C4-2B (cell line): ENCODE results near the gene VAMP7.
"Not testable (repeated sequence)": the region's sequence is repeated elsewhere in the genome, so short reads cannot be mapped to it uniquely, and the experiment has no call there.

Source experiments
- H3K27ac ChIP-seq: fragments of 450-650 bp; 2 replicates; pipeline ENCODE4 v1.5.1; 2017
- CTCF ChIP-seq: fragments of 450-650 bp; conservative IDR thresholded peaks from 2 replicates; pipeline ENCODE4 v1.5.1; 2017; ENCODE audit warnings: mild to moderate bottlenecking
- ZFX ChIP-seq: fragments of 450-650 bp; IDR thresholded peaks from 2 replicates; pipeline ENCODE4 v1.6.1; 2017

VAMP7 gene

DNA sequence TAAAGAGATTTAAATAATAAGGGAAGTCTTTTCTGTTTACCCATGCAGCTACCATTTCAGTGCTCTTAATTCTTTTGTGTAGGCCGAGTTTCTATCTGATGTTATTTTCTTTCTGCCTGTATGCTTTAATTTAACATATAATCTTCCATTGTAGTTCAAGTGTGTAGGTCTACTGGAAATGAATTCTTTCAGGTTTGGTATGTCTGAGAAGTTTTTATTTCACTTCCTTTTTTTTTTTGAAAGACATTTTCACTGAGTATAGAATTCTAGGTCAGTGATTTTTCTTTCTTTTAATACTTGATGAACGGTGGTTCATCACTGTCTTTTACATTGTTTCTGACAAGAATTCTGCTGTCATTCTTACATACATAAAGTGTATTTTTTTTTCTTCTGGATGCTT is 42.1 kb downstream of the VAMP7 start:
- TF ChIP-seq ZFX (no peak), CTCF (no peak)
- H3K27ac ChIP-seq = no peak overlapping the region

DNA sequence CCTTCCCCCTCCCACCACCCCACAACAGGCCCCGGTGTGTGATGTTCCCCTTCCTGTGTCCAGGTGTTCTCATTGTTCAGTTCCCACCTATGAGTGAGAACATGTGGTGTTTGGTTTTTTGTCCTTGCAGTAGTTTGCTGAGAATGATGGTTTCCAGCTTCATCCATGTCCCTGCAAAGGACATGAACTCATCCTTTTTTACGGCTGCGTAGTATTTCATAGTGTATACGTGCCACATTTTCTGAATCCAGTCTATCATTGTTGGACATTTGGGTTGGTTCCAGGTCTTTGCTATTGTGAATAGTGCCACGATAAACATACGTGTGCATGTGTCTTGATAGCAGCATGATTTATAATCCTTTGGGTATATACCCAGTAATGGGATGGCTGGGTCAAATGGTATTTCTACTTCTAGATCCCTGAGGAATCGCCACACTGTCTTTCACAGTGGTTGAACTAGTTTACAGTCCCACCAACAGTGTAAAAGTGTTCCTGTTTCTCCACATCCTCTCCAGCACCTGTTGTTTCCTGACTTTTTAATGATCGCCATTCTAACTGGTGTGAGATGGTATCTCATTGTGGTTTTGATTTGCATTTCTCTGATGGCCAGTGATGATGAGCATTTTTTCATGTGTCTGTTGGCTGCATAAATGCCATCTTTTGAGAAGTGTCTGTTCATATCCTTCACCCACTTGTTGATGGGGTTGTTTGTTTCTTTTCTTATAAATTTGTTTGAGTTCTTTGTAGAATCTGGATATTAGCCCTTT is 49.9 kb downstream of the VAMP7 start:
- H3K27ac ChIP-seq = not testable (repeated sequence)

GRCh38 chrX:155938132-155938531 is 57.0 kb downstream of the VAMP7 start:
- H3K27ac ChIP-seq = no peak overlapping the region
- TF ChIP-seq CTCF = no peak
- TF ChIP-seq ZFX = no peak

DNA sequence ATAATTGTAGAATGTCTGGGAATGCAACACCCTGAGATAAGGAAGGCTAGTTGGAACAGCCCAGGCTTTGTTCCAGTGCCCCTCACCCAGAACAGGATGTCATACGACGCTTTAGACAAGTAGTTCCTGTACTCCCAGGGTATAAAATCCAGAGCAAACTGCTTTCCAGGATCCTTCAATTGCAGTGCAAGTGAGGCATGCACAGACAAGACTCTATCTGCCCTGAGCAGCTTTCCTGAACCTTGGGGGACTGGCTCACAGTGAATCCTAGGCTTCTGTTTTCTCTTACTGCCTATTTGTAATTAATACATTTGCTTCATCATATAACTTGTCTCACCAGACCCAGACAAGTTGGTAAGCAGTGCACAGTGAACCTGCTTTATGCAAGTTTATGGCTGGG is 68.0 kb downstream of the VAMP7 start:
- no peak for TF ChIP-seq ZFX
- TF ChIP-seq CTCF = no peak
- H3K27ac ChIP-seq = no peak overlapping the region

- TF ChIP-seq ZFX = no peak
- no peak for TF ChIP-seq CTCF
- no peak overlapping the region for H3K27ac ChIP-seq
Measured at GRCh38 chrX:155951237-155951789, 70.2 kb downstream of the VAMP7 start.

- H3K27ac ChIP-seq = no peak overlapping the region
- TF ChIP-seq ZFX (no peak), CTCF (no peak)
Measured at GRCh38 chrX:155953055-155953454, 71.9 kb downstream of the VAMP7 start.

- no peak overlapping the region for H3K27ac ChIP-seq
- TF ChIP-seq ZFX = no peak
- TF ChIP-seq CTCF = no peak
Measured at GRCh38 chrX:155954793-155955192, 73.6 kb downstream of the VAMP7 start.

DNA sequence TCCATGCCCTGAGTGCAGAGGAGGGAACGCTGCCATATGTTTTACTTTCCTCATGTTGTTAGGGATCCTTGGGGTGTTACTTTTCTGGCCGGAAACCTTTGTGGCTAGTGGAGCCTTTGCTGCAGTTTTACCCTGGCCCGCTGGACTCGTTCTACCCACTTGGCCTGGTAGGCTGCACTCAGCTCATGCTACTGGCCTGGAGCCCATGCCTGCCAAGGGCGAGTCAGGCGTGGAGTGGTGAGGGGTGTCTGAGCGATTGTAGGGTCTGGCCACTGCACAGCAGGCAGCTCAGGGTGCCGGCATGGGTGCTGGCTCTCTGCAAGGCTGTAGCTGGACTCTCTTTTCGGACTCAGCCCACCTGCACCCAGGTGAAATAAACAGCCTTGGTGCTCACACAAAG is 75.0 kb downstream of the VAMP7 start:
- TF ChIP-seq ZFX = no peak
- TF ChIP-seq CTCF = no peak
- no peak overlapping the region for H3K27ac ChIP-seq
